Measurements from ENCODE around the gene ACTL7B. TPM values are rescaled to one million over a fixed set of nuclear protein-coding genes. Genes with fewer than 3 reads are reported as not detected.

ACTL7B gene
- total and polyA plus RNA-seq, 2 of the 4 experiments (the other 2 are of a cell fraction): not detected

DNA sequence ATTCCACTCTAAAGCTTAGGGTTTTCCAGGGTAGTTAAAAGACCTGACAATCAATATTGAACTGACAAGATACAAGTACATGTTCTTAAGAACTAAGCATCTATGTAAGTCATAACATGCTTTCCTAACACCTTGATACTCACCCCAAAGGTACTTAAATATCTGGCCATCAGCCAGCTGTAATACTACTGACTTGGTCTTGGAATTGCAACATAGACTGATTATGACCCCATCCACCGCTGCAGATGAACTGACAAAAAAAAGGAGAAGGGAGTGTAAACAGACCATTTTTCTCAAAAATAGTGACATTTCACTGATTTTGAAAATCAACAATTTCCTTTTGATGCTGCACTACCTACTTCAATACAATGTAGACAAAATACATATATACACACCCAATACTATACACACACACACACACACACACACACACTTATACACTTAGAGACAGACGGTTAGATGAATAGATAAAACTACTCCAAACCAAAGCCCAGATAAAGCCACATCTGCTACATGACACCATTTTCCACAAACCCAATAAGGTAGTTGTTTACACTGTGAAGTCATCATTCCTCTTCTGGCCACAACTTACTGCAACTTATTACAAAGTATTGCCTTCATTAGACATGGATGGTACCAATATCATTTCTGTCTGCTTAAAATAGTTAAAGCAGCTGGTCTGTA, 47.8 kb upstream of the ACTL7B start:
- no peak overlapping the region for H4K5ac ChIP-seq (ENCODE audit: low read depth, low read length)
- H2BK15ac ChIP-seq (ENCODE audit: low read depth, low read length): no peak overlapping the region
- CTCF ChIA-PET: no interaction called here
- no peak overlapping the region for H3K4me2 ChIP-seq (ENCODE audit: low read depth, low read length)
- no peaks in the 10 kb centered on the region for H3K79me1 ChIP-seq (ENCODE audit: low read depth in 1 of 2, low read length in 2 of 2)
- H3K4me1 ChIP-seq (ENCODE audit: control insufficient read depth, insufficient read depth, low read length): no peaks in the 10 kb centered on the region
- no peak overlapping the region for H4K8ac ChIP-seq (ENCODE audit: low read depth in 2 of 2, low read length in 2 of 2)
- no peak overlapping the region for H3K9ac ChIP-seq (ENCODE audit: low read depth, low read length)
- no peak overlapping the region for H2BK20ac ChIP-seq (ENCODE audit: low read depth, low read length)
- intact Hi-C loops (cut with micrococcal nuclease): no loop called here
- no peak overlapping the region for H2AFZ ChIP-seq (replicated peaks; ENCODE audit: low read length, poor library complexity)
- no peaks in the 10 kb centered on the region for H3K9me1 ChIP-seq (ENCODE audit: insufficient read depth, low read length)
- no peak overlapping the region for H3K4me3 ChIP-seq (ENCODE audit: insufficient read depth, low read depth, low read length)
- dilution Hi-C loops (cut with HindIII; ENCODE audit: low sequenced_read_pairs, unreplicated experiment): no loop called here
- H4K91ac ChIP-seq (ENCODE audit: insufficient read depth, low read depth, low read length): no peak overlapping the region
- H2AK5ac ChIP-seq (ENCODE audit: low read depth, low read length): no peak overlapping the region
- no peaks in the 10 kb centered on the region for H3K27me3 ChIP-seq (ENCODE audit: control insufficient read depth, insufficient read depth, low read length)
- in situ Hi-C loops (cut with MboI; ENCODE audit: low sequenced_read_pairs): no loop called here
- no peak overlapping the region for H3K4ac ChIP-seq (ENCODE audit: low read depth, low read length)
- ATAC-seq (ENCODE audit: low read depth) (peak; percentile 44; the same call in 1 of the 2 replicates), DNase-seq (peak; percentile 56)
- POLR2A ChIA-PET (ENCODE audit: unreplicated experiment): no interaction called here
- TF ChIP-seq CEBPB (IDR thresholded peaks at IDR 0.05; ENCODE audit: low read depth, low read length) (no peak), SMC3 (IDR thresholded peaks at IDR 0.05; ENCODE audit: low read depth, low read length) (no peak)
- no peak overlapping the region for H3K56ac ChIP-seq (ENCODE audit: extremely low read depth, insufficient read depth, low read length)
- H3K27ac ChIP-seq (ENCODE audit: insufficient read depth, low read length): no peak overlapping the region
- no peak overlapping the region for H3K18ac ChIP-seq (ENCODE audit: low read depth, low read length)
- H3K36me3 ChIP-seq (ENCODE audit: control insufficient read depth, insufficient read depth, low read length): peaks cover 39% of the 10 kb centered on the region
- no peak overlapping the region for H2BK120ac ChIP-seq (ENCODE audit: low read depth, low read length)
- H3K23ac ChIP-seq (ENCODE audit: low read depth, low read length): no peak overlapping the region
- H3K14ac ChIP-seq (replicated peaks; ENCODE audit: low read depth, low read length): no peak overlapping the region
- no peaks in the 10 kb centered on the region for H4K20me1 ChIP-seq (ENCODE audit: insufficient read depth, low read length)
- no peak overlapping the region for H2AK9ac ChIP-seq (replicated peaks; ENCODE audit: low read depth, low read length, poor library complexity)
- no peak overlapping the region for H2BK5ac ChIP-seq (ENCODE audit: low read depth, low read length, poor library complexity, severe bottlenecking)
- no TSS peak for BruUV-seq (replicated peaks)
- WGBS, 2 experiments (ENCODE audit: extremely low coverage in 2 of 2, insufficient read length in 1 of 2): no CpG with 5 or more reads among the region's 2 CpGs
- no peaks in the 10 kb centered on the region for H3K9me3 ChIP-seq (ENCODE audit: control insufficient read depth, insufficient read depth, low read length)

Data from IMR-90 (cell line).